Heart left ventricle (tissue), 13 donors: ENCODE measurements around the gene ASMTL.

Experiments used
- CTCF ChIP-seq, 12 donors: fragments of 200-600 bp; sonication (generic) in 4 of 12; IDR thresholded peaks; one replicate each; pipeline versions ENCODE4 v1.5.0 to v1.8.0; 2018 to 2022; ENCODE audit warnings: antibody characterized with exemption in 12 of 12, mild to moderate bottlenecking in 5 of 12
- POLR2A ChIP-seq, 2 donors: fragments of 450-650 bp; IDR thresholded peaks; one replicate each; pipeline ENCODE4 v1.6.1; 2017; ENCODE audit warnings: antibody characterized with exemption in 2 of 2, mild to moderate bottlenecking in 2 of 2, moderate library complexity in 2 of 2
- donor health status: ischemic (EF 13 %, LVEDD 7.1; RV severe dilation, severe dysfunction).
- donor health status: DM: no; HTN: yes; CAD: no.
- donor health status: DM: no; HTN: no; CAD: no.
- donor health status: ischemic (EF 25% LVEDD 6.9; RV normal size, moderate dysfunction).
- donor health status: ischemic (EF 25% LVEDD 5.7; RV mildly dilated, moderate dysfunction).
- donor health status: ischemic (EF 35%, LVEDD 5.7; RV mildly dilated, moderate dysfunction).
- donor health status: nonischemic (EF 11% LVEDD 7.7; RV severe dilation, severe dysfunction).
- donor health status: DM: yes; HTN: yes; CAD: no.
- donor health status: PGD.
- donor health status: ischemic (EF 29% LVEDD 5.4; RV normal size, mild dysfunction).
- donor health status: nonischemic (EF 23%, LVEDD 6.1; RV moderate dilation, normal function).

- TF ChIP-seq CTCF (IDR thresholded peaks at IDR 0.05) = no peak
- TF ChIP-seq POLR2A (IDR thresholded peaks at IDR 0.05) = peak in 1 of 2 donors; percentile 80
These were observed at the start of gene ASMTL for GRCh38 chrX:1452516-1453394.
